Cardiac muscle cell (in vitro differentiated cells and primary cell): ENCODE data around the gene PACS2. TPM values are rescaled to one million over a fixed set of nuclear protein-coding genes. Genes with fewer than 3 reads are reported as not detected.

Source experiments
- DNase-seq, 2 donors: peaks; one replicate each; pipeline versions ENCODE4 v3.0.0 to v3.0.0-alpha.2; 2010 to 2017; ENCODE audit warnings: low read depth in 1 of 2, low spot score in 1 of 2
- H3K27ac ChIP-seq: fragments of 200-600 bp; sonication (generic); 2 replicates; pipeline ENCODE4 v1.5.1; 2016
- H3K27me3 ChIP-seq: fragments of 200-600 bp; sonication (generic); 2 replicates; pipeline ENCODE4 v1.6.0; 2016; ENCODE audit warnings: control low read depth
- H3K36me3 ChIP-seq: fragments of 200-600 bp; sonication (generic); 2 replicates; pipeline ENCODE4 v1.5.1; 2016; ENCODE audit warnings: control low read depth
- H3K4me1 ChIP-seq: fragments of 200-600 bp; sonication (generic); 2 replicates; pipeline ENCODE4 v1.8.1; 2017; ENCODE audit warnings: low read depth, mild to moderate bottlenecking, mixed run types
- H3K4me3 ChIP-seq: fragments of 200-600 bp; sonication (generic); 2 replicates; pipeline ENCODE4 v1.5.1; 2016; ENCODE audit warnings: mild to moderate bottlenecking
- H3K9me3 ChIP-seq: fragments of 200-600 bp; sonication (generic); 2 replicates; pipeline ENCODE4 v1.5.1; 2017; ENCODE audit warnings: low read depth, mild to moderate bottlenecking, control low read depth
- polyA plus RNA-seq: library from polyadenylated mRNA; unstranded; fragments of >200 nt; fragmentation: Nextera tagmentation; extraction: Ambion mirVana; gene quantifications from 2 replicates; pipeline ENCODE4 v1.2.1, GENCODE V29; 2016
- total RNA-seq: library from RNA; depleted of rRNA; stranded (reverse); fragments of >200 nt; gene quantifications from 2 replicates; pipeline ENCODE4 v1.2.3, GENCODE V29; 2016
- TF ChIP-seq, protein P1 (sequence below): IDR thresholded peaks from 2 replicates; pipeline ENCODE4 v1.5.1; 2012; ENCODE audit warnings: low read depth, mild to moderate bottlenecking, low read length

Gene PACS2
- total and polyA plus RNA-seq, 2 experiments from 2014 or later, result 66.1 to 144 TPM

DNA sequence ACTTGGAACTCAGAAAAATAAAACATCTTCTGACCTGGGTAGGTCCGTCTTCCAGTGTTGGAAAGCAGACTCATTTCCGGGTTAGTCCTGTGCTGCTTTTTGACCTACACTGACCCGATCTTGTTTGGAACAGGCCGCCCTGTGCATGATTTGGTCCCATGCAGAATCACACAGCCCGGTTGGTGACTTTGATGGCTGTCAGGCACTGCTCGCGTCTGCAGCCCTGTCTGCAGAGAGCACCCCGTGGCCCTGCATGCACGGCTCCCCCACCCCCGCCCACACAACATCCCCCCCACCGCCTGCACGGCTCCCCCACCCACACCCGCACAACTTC lies 31.6 kb downstream of the PACS2 start:
- Histone ChIP-seq H3K4me1 (peaks cover 2% of the 10 kb centered on the region), H3K27me3 (no peaks in the 10 kb centered on the region), H3K4me3 (no peak overlapping the region), H3K27ac (no peak overlapping the region), H3K9me3 (no peaks in the 10 kb centered on the region), H3K36me3 (no peaks in the 10 kb centered on the region)
- no peak for DNase-seq
- TF ChIP-seq, protein P1, sequence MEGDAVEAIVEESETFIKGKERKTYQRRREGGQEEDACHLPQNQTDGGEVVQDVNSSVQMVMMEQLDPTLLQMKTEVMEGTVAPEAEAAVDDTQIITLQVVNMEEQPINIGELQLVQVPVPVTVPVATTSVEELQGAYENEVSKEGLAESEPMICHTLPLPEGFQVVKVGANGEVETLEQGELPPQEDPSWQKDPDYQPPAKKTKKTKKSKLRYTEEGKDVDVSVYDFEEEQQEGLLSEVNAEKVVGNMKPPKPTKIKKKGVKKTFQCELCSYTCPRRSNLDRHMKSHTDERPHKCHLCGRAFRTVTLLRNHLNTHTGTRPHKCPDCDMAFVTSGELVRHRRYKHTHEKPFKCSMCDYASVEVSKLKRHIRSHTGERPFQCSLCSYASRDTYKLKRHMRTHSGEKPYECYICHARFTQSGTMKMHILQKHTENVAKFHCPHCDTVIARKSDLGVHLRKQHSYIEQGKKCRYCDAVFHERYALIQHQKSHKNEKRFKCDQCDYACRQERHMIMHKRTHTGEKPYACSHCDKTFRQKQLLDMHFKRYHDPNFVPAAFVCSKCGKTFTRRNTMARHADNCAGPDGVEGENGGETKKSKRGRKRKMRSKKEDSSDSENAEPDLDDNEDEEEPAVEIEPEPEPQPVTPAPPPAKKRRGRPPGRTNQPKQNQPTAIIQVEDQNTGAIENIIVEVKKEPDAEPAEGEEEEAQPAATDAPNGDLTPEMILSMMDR, result no peak

DNA sequence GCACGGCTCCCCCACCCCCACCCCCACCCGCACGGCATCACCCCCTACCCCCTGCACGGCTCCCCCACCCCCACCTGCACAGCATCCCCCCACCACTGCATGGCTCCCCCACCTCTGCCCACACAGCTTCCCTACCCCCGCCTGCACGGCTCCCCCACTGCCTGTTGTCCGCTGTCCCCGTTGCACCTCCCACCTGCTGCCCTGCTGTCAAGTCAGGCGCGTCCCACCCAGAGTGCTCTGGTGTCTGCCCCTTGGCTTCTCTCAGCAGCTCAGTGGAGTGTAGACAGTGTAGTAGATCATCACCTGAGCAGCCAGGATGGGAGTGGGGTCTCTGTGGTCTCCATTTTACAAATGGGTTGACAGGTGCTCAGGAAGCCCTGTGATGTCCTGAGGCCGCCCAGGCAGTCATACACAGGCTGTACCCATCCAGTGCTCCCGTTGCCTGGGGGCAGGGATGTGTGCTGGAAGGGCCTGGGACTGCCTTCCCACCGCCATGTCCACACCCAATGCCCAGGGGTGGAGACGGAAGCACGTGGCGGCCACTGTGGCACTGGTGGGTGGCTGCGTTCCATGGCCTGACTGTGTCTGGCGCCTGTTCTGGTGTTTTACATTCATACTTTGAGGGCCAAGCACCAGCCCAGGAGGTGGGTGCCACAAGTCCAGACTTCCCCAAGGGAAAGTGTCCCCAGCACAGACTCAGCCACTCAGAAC lies 32.5 kb downstream of the PACS2 start:
- H3K9me3 ChIP-seq, result no peaks in the 10 kb centered on the region
- no peaks in the 10 kb centered on the region for H3K27me3 ChIP-seq
- TF ChIP-seq, protein P1, result no peak
- no peak overlapping the region for H3K27ac ChIP-seq
- no peak for DNase-seq
- H3K36me3 ChIP-seq, result no peaks in the 10 kb centered on the region
- no peaks in the 10 kb centered on the region for H3K4me1 ChIP-seq
- H3K4me3 ChIP-seq, result no peak overlapping the region

DNA sequence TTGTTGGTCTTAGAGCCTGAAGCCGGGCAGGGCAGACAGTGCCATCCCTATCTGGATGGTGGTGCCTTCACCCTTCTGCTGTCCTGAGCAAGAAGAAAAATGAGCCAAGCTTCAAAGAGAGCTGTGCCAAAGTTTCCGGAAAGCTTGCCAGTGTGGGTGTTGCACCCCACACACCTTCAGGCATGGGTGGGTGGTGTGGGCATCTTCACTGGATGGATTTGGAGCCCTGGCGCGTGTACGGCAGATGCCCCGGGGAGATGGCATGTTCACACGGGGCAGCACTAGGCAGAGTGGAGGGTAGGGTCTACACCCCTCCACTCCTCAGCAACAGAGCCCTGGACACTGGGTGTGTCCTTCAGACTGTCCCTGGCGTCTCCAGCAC lies 33.0 kb downstream of the PACS2 start:
- Histone ChIP-seq H3K36me3 (no peaks in the 10 kb centered on the region), H3K27ac (no peak overlapping the region), H3K27me3 (no peaks in the 10 kb centered on the region), H3K4me3 (no peak overlapping the region), H3K4me1 (no peaks in the 10 kb centered on the region), H3K9me3 (no peaks in the 10 kb centered on the region)
- DNase-seq, result no peak
- TF ChIP-seq, protein P1, result no peak

DNA sequence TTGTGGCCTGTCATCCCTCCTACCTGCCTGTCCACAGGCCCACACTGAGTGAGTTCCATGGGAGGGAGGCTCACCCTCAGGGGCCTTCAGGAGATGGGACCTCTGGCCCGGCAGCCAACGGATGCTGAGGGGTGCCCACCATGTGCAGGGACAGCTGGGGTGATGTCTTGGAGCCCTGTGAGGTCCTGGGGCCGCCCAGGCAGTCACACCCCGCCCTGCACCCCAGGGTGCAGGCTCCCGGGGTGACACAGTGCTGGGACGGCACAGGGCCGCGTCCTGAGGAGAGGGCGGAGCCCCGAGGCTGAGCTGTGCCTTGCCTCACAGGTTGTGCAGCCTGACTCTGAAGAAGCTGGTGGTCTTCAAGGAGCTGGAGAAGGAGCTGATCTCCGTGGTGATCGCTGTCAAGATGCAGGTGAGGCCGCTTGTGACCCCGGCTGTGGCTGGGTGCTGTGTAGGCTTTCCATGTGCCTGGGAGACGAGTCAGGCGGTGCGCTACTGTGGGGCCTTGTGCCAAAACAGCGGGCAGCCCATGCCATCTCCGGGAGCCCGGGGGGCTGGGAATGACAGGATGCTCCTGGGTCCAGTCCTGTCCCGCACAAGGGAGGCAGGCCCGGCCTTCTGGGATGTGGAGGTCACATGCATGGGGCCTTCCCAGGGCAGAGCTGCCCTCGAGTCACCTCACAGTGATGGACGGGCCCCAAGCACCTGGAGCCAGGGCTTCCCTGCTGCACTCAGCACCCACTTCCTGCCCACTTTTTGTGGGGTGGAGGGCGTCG lies 33.8 kb downstream of the PACS2 start:
- Histone ChIP-seq H3K4me3 (no peak overlapping the region), H3K27me3 (no peaks in the 10 kb centered on the region), H3K9me3 (no peaks in the 10 kb centered on the region), H3K27ac (no peak overlapping the region), H3K36me3 (no peaks in the 10 kb centered on the region), H3K4me1 (no peaks in the 10 kb centered on the region)
- TF ChIP-seq, protein P1, result no peak
- no peak for DNase-seq

DNA sequence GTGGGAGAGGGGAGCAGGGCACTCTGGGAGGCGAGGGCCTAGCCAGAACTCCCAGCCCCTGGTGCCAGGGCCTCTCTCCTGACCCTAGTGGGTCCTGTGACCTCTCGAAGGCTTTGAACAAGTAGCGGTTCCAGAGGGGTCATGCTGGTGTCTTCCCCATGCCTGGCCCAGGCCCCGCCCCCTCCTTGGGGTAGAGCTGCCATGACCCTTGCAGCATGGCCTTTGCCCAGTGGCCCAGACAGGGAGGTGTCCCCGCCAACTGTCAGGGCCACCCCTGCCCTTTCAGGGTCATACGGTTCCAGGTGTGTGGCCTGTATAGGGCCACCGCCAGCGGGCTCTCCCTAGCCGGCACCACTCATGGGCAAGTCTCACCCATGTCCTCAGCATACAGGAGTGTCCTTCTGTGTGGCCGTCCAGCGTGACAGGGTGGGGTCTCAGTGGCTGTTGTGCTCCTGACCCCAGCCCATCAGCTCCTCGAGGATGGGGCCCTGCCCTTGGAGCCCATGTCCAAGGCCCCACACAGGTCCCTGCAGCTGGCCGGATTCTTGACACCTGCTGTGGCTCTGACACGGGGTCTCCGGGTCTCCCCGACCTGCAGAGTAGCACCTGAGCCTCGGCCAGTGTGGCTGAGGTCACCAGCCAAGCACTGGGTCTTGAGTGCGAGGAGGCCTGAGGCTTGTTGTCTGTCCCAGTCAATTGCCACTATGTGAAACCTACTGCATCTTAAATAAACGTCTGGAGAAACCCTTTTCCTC lies 34.6 kb downstream of the PACS2 start:
- Histone ChIP-seq H3K4me3 (no peak overlapping the region), H3K36me3 (no peaks in the 10 kb centered on the region), H3K9me3 (no peaks in the 10 kb centered on the region), H3K4me1 (no peaks in the 10 kb centered on the region), H3K27ac (no peak overlapping the region), H3K27me3 (no peaks in the 10 kb centered on the region)
- TF ChIP-seq, protein P1, result no peak
- no peak for DNase-seq
